HG03103 (cell line): ENCODE results near the gene KLHDC7A.

ENCODE experiments used
- ATAC-seq: cut with Tn5 transposase; IDR thresholded peaks from one replicate; pipeline ENCODE4 v1.9.1; 2021; ENCODE audit warnings: low read depth; ENCODE audit not compliant: unreplicated experiment

KLHDC7A gene

DNA sequence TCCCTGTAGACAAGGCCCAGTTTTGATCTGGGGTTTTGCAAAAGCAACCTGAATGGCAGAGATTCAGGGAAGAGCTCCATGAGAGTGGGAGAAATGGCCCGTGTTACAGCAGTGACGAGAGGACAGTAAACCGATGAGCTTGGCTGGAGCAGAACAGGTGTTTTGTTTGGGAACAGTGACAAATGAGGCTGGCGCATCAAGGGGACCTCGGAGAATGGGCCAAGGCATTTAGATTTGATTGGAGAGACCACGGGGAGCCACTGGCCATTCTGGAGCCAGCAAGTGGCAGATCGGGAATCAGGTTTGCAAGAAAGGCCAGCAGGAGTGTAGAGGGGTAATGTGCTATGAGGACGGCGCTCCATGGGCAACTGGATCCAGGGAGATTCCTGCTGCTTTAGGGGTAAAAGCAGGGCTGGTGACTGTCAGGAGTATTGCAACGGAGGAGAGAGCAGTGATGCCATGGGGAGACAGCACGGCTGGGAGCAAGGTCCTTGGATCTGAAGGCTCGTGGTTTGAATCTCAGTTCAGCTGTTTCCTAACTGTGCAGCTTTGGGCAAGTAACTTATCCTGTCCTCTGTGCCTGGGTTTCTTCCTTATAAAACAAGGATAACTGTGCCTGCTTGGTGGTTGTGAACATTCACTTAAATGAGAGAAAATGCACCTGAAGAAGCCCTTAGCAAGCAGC lies 9.9 kb upstream of the KLHDC7A start:
- ATAC-seq, result no peak

DNA sequence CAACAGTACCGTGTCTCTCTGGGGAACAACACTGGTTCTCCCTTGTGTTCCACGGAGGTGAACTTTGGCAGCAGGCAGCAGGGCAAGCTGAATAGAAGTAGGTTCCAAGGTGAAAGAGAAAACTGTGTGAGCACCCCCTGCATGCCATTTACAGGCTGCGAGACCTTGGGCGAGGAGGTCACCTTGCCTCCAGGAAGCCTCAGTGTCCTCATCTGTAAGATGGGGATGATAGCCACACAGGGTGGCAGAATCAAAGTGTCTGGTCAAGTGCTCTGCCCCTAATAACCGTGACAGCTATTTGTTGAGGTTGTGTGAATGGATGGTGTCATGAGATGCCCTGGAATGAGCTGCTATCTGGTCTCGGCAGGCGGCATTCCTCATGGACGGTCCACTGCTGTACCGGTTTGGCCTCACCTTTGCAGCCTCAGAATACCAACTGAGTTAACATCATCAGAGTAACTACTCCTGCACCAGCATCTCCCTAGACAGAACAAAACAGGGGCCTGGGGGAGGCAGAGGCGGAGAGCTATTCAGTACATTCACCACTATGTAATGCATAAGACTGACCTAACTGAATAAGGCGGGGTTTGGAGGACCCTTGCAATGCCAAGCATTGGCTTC lies 7.4 kb upstream of the KLHDC7A start:
- ATAC-seq, result no peak

DNA sequence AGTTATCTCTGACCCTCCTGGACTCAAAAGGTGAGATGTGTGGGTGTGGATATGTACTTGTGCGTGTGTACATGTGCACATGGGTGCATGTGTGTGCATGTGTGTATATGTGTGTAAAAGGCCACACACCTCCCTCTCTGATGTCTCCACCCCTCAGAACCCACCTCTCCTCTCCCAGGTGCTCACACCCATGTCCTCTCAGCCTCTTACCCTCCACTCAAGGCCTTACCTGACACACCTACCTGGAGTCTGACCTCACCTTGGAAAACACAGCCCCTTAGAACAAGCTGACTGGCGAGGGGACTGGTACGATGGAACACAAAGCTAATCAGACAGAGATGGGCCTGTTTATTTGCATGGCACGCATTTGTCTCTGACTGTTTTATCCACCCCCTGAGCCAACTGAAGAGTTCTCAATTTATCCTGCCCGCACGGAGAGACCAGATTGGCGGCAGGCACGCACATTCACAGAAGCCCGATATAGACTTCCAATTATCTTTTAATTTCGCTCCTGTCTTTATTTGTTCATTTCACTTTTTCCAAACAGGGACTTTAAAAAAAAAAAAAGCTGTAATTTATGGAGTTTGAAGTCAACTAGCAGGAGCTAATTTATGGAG lies 6.1 kb upstream of the KLHDC7A start:
- ATAC-seq, result no peak

- ATAC-seq, result no peak
Measured at GRCh38 chr1:18475234-18475905, 5.4 kb upstream of the KLHDC7A start.

DNA sequence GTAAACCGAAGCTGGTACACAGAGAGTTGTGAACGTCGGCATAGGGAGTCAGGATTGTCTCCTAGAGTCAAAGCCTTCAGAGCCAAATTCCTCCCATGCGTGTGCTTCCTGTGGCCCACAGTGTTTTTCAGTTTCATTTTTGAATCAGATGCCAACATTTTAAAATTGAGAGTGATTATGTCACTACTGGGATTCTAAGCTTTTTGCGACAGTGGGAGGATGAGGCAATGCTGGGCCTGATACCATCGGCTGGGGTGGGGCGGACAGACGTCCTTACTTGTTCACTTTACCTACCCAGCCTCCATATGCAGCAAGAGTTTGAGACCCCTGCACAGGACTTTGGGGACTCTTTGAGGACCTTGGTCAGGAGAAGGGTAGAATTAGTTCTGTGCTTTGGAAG lies 1.3 kb upstream of the KLHDC7A start:
- ATAC-seq, result no peak

DNA sequence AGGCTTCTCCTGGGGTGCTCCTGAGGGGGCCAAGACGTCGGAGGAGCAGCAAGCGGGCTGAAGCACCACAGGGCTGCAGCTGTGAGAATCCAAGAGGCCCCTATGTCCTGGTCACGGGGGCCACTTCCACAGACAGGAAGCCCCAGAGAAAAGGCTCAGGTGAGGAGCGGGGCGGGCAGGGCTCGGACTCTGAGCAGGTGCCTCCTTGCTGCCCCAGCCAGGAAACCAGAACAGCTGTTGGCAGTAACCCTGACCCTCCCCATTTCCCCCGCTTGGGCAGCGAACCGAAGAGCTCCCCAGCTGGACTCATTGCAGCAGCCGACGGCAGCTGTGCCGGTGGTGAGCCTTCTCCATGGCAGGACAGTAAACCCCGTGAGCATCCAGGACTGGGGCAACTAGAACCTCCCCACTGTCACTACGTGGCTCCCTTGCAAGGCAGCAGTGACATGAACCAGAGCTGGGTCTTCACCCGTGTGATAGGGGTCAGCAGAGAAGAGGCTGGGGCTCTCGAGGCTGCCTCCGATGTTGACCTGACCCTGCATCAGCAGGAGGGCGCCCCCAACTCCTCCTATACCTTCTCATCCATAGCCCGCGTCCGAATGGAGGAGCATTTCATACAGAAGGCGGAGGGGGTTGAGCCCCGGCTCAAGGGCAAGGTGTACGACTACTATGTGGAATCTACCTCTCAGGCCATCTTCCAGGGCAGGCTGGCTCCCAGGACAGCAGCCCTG lies 625 bp downstream of the KLHDC7A start:
- no peak for ATAC-seq

DNA sequence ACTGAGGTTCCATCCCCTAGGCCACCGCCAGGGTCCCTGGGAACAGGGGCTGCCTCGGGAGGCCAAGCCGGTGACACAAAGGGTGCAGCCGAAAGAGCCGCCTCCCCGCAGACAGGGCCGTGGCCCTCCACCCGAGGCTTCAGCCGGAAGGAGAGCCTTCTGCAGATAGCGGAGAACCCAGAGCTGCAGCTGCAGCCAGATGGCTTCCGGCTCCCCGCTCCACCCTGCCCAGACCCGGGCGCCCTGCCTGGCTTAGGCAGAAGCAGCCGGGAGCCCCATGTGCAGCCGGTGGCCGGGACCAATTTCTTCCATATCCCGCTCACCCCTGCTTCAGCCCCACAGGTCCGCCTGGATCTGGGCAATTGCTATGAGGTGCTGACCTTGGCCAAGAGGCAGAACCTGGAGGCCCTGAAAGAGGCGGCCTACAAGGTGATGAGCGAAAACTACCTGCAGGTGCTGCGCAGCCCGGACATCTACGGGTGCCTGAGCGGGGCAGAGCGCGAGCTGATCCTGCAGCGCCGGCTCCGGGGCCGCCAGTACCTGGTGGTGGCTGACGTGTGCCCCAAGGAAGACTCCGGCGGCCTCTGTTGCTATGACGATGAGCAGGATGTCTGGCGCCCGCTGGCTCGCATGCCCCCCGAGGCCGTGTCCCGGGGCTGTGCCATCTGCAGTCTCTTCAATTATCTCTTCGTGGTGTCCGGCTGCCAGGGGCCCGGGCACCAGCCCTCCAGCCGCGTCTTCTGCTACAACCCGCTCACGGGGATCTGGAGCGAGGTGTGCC lies 1.4 kb downstream of the KLHDC7A start:
- no peak for ATAC-seq

- no peak for ATAC-seq
Measured at GRCh38 chr1:18482721-18483425, 2.1 kb downstream of the KLHDC7A start.

DNA sequence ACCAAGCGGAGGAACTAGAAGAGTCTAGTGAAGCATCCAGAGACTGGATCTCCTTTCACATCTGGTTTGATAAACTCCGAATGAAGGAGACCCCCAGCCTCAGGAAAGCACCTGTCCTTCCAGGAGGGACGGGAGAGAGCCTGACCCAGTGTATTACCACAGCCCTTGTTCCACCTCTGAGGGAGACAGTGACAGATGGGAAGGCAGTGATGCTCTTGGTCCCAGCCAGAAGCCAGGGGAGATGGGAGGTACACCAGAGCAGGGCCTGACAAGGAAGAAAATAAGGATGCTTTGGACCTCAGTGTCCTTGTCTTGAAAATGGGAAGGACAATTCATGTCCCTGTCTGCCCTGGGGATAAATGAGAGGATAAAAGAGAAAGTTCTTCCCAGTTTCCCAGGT lies 3.5 kb downstream of the KLHDC7A start:
- no peak for ATAC-seq

DNA sequence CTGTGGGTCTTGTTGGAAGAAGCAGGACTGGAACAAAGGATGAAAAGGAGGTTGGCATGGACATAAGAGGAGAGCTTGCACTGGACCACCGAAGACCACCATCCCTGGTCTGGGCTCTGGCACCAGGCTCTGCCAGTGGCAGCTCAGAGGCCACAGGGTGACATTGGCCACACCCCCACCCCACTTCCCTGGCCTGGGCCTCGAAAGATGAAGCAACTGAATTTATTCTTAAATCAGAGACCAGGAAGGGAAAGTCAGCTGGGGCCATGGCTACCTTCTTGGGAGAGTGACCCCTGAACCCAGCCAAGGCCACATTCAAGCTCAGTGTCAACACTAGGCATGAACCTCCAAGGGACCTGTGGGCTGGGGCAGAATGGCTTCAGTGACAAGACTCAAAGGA lies 4.0 kb downstream of the KLHDC7A start:
- ATAC-seq, result no peak

DNA sequence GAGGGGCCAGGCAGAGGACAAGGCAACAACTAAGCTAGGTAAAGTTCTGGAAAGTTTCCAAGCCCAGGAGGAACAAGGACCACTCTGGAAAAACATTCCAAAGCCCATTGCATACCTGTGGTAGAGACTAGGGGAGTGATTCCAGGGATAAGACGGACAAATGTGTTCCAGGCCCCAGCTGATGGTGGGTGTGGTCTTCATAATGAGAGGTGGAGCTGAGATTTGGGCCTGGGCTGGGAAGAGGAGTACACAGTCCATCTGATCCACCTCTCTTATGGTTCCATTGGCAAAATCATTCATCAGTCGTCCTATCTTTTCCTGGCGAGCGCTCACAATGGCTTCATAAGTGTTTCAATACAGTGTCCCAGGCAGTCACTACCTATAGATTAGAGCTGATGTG lies 4.5 kb downstream of the KLHDC7A start:
- ATAC-seq, result no peak

DNA sequence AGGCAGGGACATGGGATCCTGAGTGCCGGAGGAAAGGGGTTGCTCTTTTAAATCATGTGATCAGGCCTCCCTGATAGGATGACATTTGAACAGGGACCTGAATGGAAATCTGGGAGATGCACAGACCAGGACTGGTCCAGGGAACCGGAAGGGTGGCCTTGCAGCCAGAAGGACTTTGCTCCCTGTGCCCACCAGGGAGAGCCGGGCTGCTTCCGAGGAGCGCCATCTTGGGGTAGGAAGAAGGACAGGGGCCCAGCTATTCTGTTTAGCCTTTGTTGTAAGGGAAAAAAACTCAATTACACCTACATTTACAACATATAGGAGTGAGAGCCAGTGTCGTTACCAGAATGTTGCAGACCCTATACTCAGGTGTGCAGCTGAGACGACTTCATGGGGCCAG lies 5.5 kb downstream of the KLHDC7A start:
- no peak for ATAC-seq

DNA sequence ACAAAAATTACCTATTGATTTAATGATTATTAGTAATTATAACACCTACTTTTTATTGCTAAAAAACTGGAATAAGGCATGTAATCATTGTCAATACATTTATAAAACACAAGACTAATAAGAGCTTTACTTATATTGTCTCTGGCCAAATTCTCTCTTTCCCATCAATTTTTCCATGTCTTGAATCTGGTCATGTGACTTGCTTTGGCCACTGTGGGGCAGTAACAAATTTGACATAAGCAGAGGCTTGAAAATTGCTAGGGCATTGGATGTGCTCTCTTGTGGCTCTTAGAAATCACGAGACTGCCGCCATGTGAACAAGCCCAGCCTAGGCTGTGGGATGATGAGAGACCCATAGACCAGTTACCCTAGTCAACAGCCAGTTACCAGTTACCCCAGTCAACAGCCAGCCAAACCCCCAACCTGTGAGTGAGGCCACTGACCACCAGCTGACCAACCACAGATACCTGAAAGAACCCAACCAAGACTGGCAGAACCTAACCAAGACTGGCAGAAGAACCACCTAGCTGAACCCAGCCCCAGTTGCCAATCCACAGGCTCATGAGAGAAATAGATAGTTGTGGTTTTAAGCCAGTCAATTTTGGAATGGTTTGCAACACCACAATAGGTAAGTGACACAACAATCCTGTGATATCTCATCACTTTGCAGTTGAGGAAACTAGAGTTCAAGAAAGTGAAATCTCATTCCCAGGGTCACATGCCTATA lies 8.8 kb downstream of the KLHDC7A start:
- no peak for ATAC-seq

- ATAC-seq, result no peak
Measured at GRCh38 chr1:18491168-18491567, 10.4 kb downstream of the KLHDC7A start.

- no peak for ATAC-seq
Measured at GRCh38 chr1:18494304-18494703, 13.6 kb downstream of the KLHDC7A start.

- ATAC-seq, result no peak
Measured at GRCh38 chr1:18495635-18496034, 14.9 kb downstream of the KLHDC7A start.

GRCh38 chr1:18496056-18496455 lies 15.3 kb downstream of the KLHDC7A start:
- ATAC-seq, result no peak

GRCh38 chr1:18496497-18497235 lies 15.9 kb downstream of the KLHDC7A start:
- no peak for ATAC-seq
